OCI-LY1 (cell line): ENCODE measurements around the gene PNN.

Experiments used
- H2AFZ ChIP-seq: fragments of 200-600 bp; sonication (generic), shearing (Covaris generic); 2 replicates; pipeline ENCODE4 v1.6.0; 2014; ENCODE audit warnings: antibody characterized with exemption, mild to moderate bottlenecking, low read length
- H3F3A ChIP-seq: fragments of 200-600 bp; sonication (generic), shearing (Covaris generic); 2 replicates; pipeline ENCODE4 v1.6.0; 2014; ENCODE audit warnings: mild to moderate bottlenecking, antibody characterized with exemption, low read length, moderate library complexity; ENCODE audit not compliant: insufficient read depth
- H3K27ac ChIP-seq: fragments of 200-600 bp; sonication (generic); 2 replicates; pipeline ENCODE4 v1.5.1; 2014; ENCODE audit warnings: low read length, mixed run types, mild to moderate bottlenecking, low read depth; ENCODE audit not compliant: poor library complexity, severe bottlenecking
- H3K27me3 ChIP-seq: fragments of 200-600 bp; sonication (generic); 2 replicates; pipeline ENCODE4 v1.6.0; 2014; ENCODE audit warnings: antibody characterized with exemption, mild to moderate bottlenecking, low read length, moderate library complexity; ENCODE audit not compliant: insufficient read depth
- H3K36me3 ChIP-seq: fragments of 200-600 bp; sonication (generic); 2 replicates; pipeline ENCODE4 v1.6.1; 2014; ENCODE audit warnings: mild to moderate bottlenecking, antibody characterized with exemption, low read length, moderate library complexity, mixed read lengths; ENCODE audit not compliant: insufficient read depth
- H3K4me1 ChIP-seq: fragments of 200-600 bp; sonication (generic); 2 replicates; pipeline ENCODE4 v1.5.1; 2014; ENCODE audit warnings: mild to moderate bottlenecking, low read length, moderate library complexity; ENCODE audit not compliant: insufficient read depth, severe bottlenecking
- H3K4me2 ChIP-seq: fragments of 200-600 bp; sonication (generic), shearing (Covaris generic); 2 replicates; pipeline ENCODE4 v1.6.1; 2014; ENCODE audit warnings: low read length
- H3K4me3 ChIP-seq: fragments of 200-600 bp; sonication (generic); 2 replicates; pipeline ENCODE4 v1.5.1; 2014; ENCODE audit warnings: low read length, low read depth, mild to moderate bottlenecking, mixed read lengths; ENCODE audit not compliant: poor library complexity, severe bottlenecking
- H3K79me2 ChIP-seq: fragments of 200-600 bp; shearing (Covaris generic); 2 replicates; pipeline ENCODE4 v1.6.1; 2016; ENCODE audit warnings: mixed run types, low read length, mixed read lengths; ENCODE audit not compliant: insufficient read depth
- H3K9ac ChIP-seq: fragments of 200-600 bp; sonication (generic), shearing (Covaris generic); 2 replicates; pipeline ENCODE4 v1.6.1; 2014; ENCODE audit warnings: mild to moderate bottlenecking, low read length, mixed read lengths
- H3K9me2 ChIP-seq: fragments of 200-600 bp; sonication (generic), shearing (Covaris generic); 2 replicates; pipeline ENCODE4 v1.6.1; 2014; ENCODE audit warnings: low read depth, mild to moderate bottlenecking, low read length, mixed read lengths
- H3K9me3 ChIP-seq: fragments of 200-600 bp; shearing (Covaris generic); 2 replicates; pipeline ENCODE4 v1.6.1; 2014; ENCODE audit warnings: low read length, mixed read lengths
- H4K20me1 ChIP-seq: fragments of 200-600 bp; sonication (generic), shearing (Covaris generic); 2 replicates; pipeline ENCODE4 v1.6.0; 2016; ENCODE audit warnings: mild to moderate bottlenecking, low read length; ENCODE audit not compliant: insufficient read depth
- EZH2 ChIP-seq: fragments of 200-600 bp; sonication (generic), shearing (Covaris generic); IDR thresholded peaks from 2 replicates; pipeline ENCODE4 v1.8.0; 2017; ENCODE audit warnings: borderline replicate concordance, mixed run types, mild to moderate bottlenecking, antibody characterized with exemption, low read length, moderate library complexity, mixed read lengths
- TF ChIP-seq, protein P1 (sequence below): fragments of 200-600 bp; sonication (generic), shearing (Covaris generic); IDR thresholded peaks from 2 replicates; pipeline ENCODE4 v1.5.1; 2017; ENCODE audit warnings: mild to moderate bottlenecking, antibody characterized with exemption, low read length, moderate library complexity, mixed read lengths

PNN gene

DNA sequence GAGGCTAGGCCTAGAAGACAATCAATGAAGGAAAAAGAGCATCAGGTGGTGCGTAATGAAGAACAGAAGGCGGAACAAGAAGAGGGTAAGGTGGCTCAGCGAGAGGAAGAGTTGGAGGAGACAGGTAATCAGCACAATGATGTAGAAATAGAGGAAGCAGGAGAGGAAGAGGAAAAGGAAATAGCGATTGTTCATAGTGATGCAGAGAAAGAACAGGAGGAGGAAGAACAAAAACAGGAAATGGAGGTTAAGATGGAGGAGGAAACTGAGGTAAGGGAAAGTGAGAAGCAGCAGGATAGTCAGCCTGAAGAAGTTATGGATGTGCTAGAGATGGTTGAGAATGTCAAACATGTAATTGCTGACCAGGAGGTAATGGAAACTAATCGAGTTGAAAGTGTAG, 5.5 kb downstream of the PNN start:
- H3K79me2 ChIP-seq: peaks cover 14% of the 10 kb centered on the region
- H3K4me1 ChIP-seq: peaks cover 13% of the 10 kb centered on the region
- no peak overlapping the region for H3K4me3 ChIP-seq
- TF ChIP-seq, protein P1, sequence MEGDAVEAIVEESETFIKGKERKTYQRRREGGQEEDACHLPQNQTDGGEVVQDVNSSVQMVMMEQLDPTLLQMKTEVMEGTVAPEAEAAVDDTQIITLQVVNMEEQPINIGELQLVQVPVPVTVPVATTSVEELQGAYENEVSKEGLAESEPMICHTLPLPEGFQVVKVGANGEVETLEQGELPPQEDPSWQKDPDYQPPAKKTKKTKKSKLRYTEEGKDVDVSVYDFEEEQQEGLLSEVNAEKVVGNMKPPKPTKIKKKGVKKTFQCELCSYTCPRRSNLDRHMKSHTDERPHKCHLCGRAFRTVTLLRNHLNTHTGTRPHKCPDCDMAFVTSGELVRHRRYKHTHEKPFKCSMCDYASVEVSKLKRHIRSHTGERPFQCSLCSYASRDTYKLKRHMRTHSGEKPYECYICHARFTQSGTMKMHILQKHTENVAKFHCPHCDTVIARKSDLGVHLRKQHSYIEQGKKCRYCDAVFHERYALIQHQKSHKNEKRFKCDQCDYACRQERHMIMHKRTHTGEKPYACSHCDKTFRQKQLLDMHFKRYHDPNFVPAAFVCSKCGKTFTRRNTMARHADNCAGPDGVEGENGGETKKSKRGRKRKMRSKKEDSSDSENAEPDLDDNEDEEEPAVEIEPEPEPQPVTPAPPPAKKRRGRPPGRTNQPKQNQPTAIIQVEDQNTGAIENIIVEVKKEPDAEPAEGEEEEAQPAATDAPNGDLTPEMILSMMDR: no peak
- no peak for TF ChIP-seq EZH2
- no peak overlapping the region for H3K4me2 ChIP-seq
- H3K27me3 ChIP-seq: no peaks in the 10 kb centered on the region
- peaks cover 5% of the 10 kb centered on the region; the same call in 1 of the 2 replicates for H3F3A ChIP-seq
- H3K27ac ChIP-seq: no peak overlapping the region
- H3K9me2 ChIP-seq: no peaks in the 10 kb centered on the region
- H4K20me1 ChIP-seq: no peaks in the 10 kb centered on the region
- no peak overlapping the region for H2AFZ ChIP-seq
- no peak overlapping the region for H3K9ac ChIP-seq
- H3K9me3 ChIP-seq: no peaks in the 10 kb centered on the region
- peaks cover 99% of the 10 kb centered on the region for H3K36me3 ChIP-seq

DNA sequence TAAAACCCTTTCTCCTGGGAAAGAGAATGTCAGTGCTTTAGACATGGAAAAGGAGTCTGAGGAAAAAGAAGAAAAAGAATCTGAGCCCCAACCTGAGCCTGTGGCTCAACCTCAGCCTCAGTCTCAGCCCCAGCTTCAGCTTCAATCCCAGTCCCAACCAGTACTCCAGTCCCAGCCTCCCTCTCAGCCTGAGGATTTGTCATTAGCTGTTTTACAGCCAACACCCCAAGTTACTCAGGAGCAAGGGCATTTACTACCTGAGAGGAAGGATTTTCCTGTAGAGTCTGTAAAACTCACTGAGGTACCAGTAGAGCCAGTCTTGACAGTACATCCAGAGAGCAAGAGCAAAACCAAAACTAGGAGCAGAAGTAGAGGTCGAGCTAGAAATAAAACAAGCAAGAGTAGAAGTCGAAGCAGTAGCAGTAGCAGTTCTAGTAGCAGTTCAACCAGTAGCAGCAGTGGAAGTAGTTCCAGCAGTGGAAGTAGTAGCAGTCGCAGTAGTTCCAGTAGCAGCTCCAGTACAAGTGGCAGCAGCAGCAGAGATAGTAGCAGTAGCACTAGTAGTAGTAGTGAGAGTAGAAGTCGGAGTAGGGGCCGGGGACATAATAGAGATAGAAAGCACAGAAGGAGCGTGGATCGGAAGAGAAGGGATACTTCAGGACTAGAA, 6.1 kb downstream of the PNN start:
- H3K36me3 ChIP-seq: peaks cover 95% of the 10 kb centered on the region
- peaks cover 10% of the 10 kb centered on the region for H3K4me1 ChIP-seq
- H3K79me2 ChIP-seq: peaks cover 7% of the 10 kb centered on the region
- no peaks in the 10 kb centered on the region for H3K9me3 ChIP-seq
- H3K27ac ChIP-seq: no peak overlapping the region
- no peaks in the 10 kb centered on the region for H4K20me1 ChIP-seq
- H3F3A ChIP-seq: peaks cover 7% of the 10 kb centered on the region; the same call in 1 of the 2 replicates
- no peaks in the 10 kb centered on the region for H3K27me3 ChIP-seq
- H3K9ac ChIP-seq: no peak overlapping the region
- no peaks in the 10 kb centered on the region for H3K9me2 ChIP-seq
- TF ChIP-seq, protein P1: no peak
- H3K4me2 ChIP-seq: no peak overlapping the region
- H3K4me3 ChIP-seq: no peak overlapping the region
- H2AFZ ChIP-seq: no peak overlapping the region

DNA sequence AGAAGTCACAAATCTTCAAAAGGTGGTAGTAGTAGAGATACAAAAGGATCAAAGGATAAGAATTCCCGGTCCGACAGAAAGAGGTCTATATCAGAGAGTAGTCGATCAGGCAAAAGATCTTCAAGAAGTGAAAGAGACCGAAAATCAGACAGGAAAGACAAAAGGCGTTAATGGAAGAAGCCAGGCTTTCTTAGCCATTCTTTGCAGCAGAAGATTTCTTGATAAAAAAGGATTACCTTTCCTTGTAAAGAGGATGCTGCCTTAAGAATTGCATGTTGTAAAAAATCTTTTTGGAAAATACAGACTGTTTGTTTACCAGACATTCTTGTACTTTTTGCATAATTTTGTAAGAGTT, 6.6 kb downstream of the PNN start:
- peaks cover 7% of the 10 kb centered on the region; the same call in 1 of the 2 replicates for H3F3A ChIP-seq
- H3K36me3 ChIP-seq: peaks cover 89% of the 10 kb centered on the region
- H3K9me2 ChIP-seq: no peaks in the 10 kb centered on the region
- H4K20me1 ChIP-seq: no peaks in the 10 kb centered on the region
- no peak overlapping the region for H2AFZ ChIP-seq
- H3K4me2 ChIP-seq: no peak overlapping the region
- no peak for TF ChIP-seq EZH2
- TF ChIP-seq, protein P1: no peak
- no peak overlapping the region for H3K27ac ChIP-seq
- H3K79me2 ChIP-seq: peaks cover 2% of the 10 kb centered on the region
- H3K27me3 ChIP-seq: no peaks in the 10 kb centered on the region
- H3K9ac ChIP-seq: no peak overlapping the region
- no peaks in the 10 kb centered on the region for H3K9me3 ChIP-seq
- no peak overlapping the region for H3K4me3 ChIP-seq
- peaks cover 4% of the 10 kb centered on the region for H3K4me1 ChIP-seq
